RWPE2 (cell line): ENCODE measurements around the gene BLOC1S3.

Experiments used
- ATAC-seq: fragments of 200-7000 bp; cut with Tn5 transposase; 3 replicates; pipeline ENCODE4 v1.9.1; 2021; ENCODE audit warnings: low read depth
- DNase-seq: peaks from one replicate; pipeline ENCODE4 v3.0.0-alpha.2; 2020; ENCODE audit warnings: low spot score
- H3K27ac ChIP-seq: fragments of 450-650 bp; 2 replicates; pipeline ENCODE4 v1.5.1; 2017; ENCODE audit warnings: mild to moderate bottlenecking; ENCODE audit not compliant: poor library complexity, severe bottlenecking
- H3K27me3 ChIP-seq: fragments of 250-450 bp; sonication (Bioruptor Pico); 2 replicates; pipeline ENCODE4 v1.5.1; 2021; ENCODE audit warnings: mild to moderate bottlenecking, moderate library complexity; ENCODE audit not compliant: insufficient read depth, poor library complexity, severe bottlenecking
- H3K36me3 ChIP-seq: fragments of 250-450 bp; sonication (Bioruptor Pico); 2 replicates; pipeline ENCODE4 v1.5.1; 2020; ENCODE audit warnings: low read depth, mild to moderate bottlenecking, moderate library complexity
- H3K4me1 ChIP-seq: fragments of 250-450 bp; sonication (Bioruptor Pico); 2 replicates; pipeline ENCODE4 v1.5.1; 2021; ENCODE audit warnings: mild to moderate bottlenecking, moderate library complexity; ENCODE audit not compliant: insufficient read depth, poor library complexity, severe bottlenecking
- H3K4me3 ChIP-seq: fragments of 250-450 bp; sonication (Bioruptor Pico); 2 replicates; pipeline ENCODE4 v1.5.1; 2021; ENCODE audit warnings: mild to moderate bottlenecking, moderate library complexity; ENCODE audit not compliant: severe bottlenecking
- H3K9me3 ChIP-seq: fragments of 250-450 bp; sonication (Bioruptor Pico); 2 replicates; pipeline ENCODE4 v1.5.1; 2021; ENCODE audit warnings: mild to moderate bottlenecking, moderate library complexity; ENCODE audit not compliant: severe bottlenecking
- CTCF ChIP-seq: fragments of 450-650 bp; IDR thresholded peaks from one replicate; pipeline ENCODE4 v1.5.1; 2017; ENCODE audit warnings: mild to moderate bottlenecking, moderate library complexity; ENCODE audit not compliant: poor library complexity, severe bottlenecking

BLOC1S3 gene

GRCh38 chr19:45138303-45138751 is 40.3 kb upstream of the BLOC1S3 start:
- H3K27ac ChIP-seq = no peak overlapping the region

DNA sequence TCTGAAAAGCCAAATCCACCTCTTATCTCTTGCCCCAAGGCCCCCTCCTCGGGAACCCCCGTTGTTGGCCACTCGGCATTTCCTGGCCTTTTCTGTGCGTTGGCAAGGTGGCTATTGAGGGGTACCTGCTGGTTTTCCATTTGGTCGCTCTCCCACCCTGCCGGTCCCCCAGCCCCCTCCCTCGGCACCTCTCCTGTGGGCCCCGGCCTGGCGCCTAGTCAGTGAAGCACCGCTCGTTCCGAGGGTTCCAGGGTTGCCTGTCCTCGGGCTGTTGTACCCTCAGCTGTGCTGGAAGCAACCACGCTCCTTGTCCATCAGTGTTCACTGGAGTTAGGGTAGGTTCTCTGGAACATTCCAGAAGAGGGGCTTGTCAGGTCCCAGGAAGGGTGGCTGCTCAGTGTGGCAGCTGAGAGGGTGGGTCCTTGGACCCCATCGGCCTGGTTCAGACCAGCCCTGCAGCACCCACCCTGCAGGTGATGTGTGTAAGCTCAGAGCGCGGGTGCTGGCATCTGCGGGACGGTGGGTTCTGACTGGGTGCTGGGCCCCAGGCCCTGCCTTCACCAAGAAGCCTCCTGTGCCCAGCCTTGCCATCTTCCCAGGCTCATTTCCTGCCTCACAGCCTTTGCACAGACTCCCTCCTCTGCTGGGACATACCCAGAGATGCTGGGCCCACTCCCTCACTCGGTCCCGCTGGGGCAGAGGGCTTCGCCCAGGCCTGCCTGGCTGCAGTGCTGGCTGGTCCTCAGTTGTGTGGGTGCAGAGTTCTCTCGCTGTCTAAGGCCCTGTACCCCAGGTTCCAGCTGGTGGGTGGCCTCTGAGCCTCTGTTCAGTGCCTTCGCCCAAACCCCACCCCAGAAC is 39.1 kb upstream of the BLOC1S3 start:
- H3K9me3 ChIP-seq = no peaks in the 10 kb centered on the region
- ATAC-seq = no peak
- no peak overlapping the region for H3K27ac ChIP-seq
- no peak for TF ChIP-seq CTCF
- peaks cover 10% of the 10 kb centered on the region; the same call in 1 of the 2 replicates for H3K36me3 ChIP-seq
- no peak for DNase-seq
- no peak overlapping the region for H3K4me3 ChIP-seq
- H3K27me3 ChIP-seq = no peaks in the 10 kb centered on the region
- no peaks in the 10 kb centered on the region for H3K4me1 ChIP-seq

More at GRCh38 chr19:45138303-45138751, 40.3 kb upstream of the BLOC1S3 start:
- TF ChIP-seq CTCF = no peak
- H3K9me3 ChIP-seq = no peaks in the 10 kb centered on the region
- H3K4me1 ChIP-seq = no peaks in the 10 kb centered on the region
- DNase-seq (no peak), ATAC-seq (no peak)
- no peak overlapping the region for H3K4me3 ChIP-seq
- 0 out of 2 replicates have a peak, but pooled peaks cover 6% of the 10 kb centered on the region for H3K36me3 ChIP-seq
- H3K27me3 ChIP-seq = no peaks in the 10 kb centered on the region

DNA sequence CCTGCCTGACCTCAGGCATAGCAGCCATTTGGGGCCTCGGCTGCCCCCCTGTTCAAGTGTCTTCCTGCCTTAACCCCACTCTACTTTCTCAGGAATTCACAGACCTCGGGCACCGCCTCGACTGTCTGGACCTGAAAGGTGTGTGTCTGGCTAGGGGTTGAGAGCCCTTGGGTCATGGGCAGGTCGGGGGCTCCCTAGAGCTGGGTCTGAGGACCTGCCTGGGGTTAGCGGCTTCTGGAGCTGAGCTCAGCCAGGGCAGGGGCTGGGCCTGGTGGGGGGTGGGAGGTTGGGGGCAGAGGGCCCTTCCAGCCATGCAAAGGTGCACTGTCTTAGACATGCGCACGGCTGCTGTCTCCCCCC is 38.5 kb upstream of the BLOC1S3 start:
- Histone ChIP-seq H3K27ac (no peak overlapping the region), H3K27me3 (no peaks in the 10 kb centered on the region), H3K9me3 (no peaks in the 10 kb centered on the region), H3K4me1 (no peaks in the 10 kb centered on the region), H3K4me3 (no peak overlapping the region), H3K36me3 (peaks cover 10% of the 10 kb centered on the region; the same call in 1 of the 2 replicates)
- ATAC-seq = no peak
- TF ChIP-seq CTCF = no peak
- no peak for DNase-seq

DNA sequence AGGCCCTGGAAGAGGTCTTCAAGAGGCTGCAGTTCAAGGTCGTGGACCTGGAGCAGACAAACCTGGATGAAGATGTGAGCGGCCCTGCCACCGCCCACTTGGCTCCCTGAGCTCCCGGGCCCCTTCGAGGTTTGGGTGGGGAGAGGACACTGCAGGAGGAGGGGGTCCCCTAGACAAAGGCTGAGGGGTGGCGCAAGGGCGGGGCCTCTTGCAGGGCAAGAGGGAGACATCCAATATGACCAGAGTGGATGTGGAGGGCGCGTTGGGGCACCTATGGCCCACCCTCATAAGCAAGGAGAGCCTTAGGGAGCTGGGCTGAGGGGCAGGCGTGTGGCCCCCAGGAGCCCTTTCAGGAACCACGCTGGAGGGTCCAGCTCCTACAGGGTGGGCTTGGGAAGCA is 38.1 kb upstream of the BLOC1S3 start:
- no peak overlapping the region for H3K27ac ChIP-seq
- no peak for ATAC-seq
- H3K4me3 ChIP-seq = no peak overlapping the region
- H3K9me3 ChIP-seq = no peaks in the 10 kb centered on the region
- H3K4me1 ChIP-seq = no peaks in the 10 kb centered on the region
- peaks cover 10% of the 10 kb centered on the region; the same call in 1 of the 2 replicates for H3K36me3 ChIP-seq
- no peak for DNase-seq
- no peak for TF ChIP-seq CTCF
- H3K27me3 ChIP-seq = no peaks in the 10 kb centered on the region
